Adipose tissue (tissue), 3 donors: ENCODE measurements around the gene SRRM1. TPM values are rescaled to one million over a fixed set of nuclear protein-coding genes. Genes with fewer than 3 reads are reported as not detected.
"Not testable (repeated sequence)": the region's sequence is repeated elsewhere in the genome, so short reads cannot be mapped to it uniquely, and the experiment has no call there.

Experiments
- H3K27ac ChIP-seq: one replicate; pipeline ENCODE4 v1.5.1; 2013; ENCODE audit warnings: low read depth, low read length
- WGBS, 3 donors: extraction: QIAGEN DNeasy Blood & Tissue Kit; methylation state at CpG; one replicate each; pipeline ENCODE4 v1.1.7; 2013; 5-methylcytosine and 5-hydroxymethylcytosine counted together
- polyA plus RNA-seq, 3 donors: library from polyadenylated mRNA; stranded (reverse); fragments of 200-250 nt; gene quantifications; one replicate each; pipeline ENCODE4 v1.2.3, GENCODE V29; 2013
- donor health status: healthy with polysubstance abuse.
- donor health status: Bipolar disorder and iron deficiency.
- donor health status: healthy.

The SRRM1 gene
- polyA plus RNA-seq, 3 donors: 25.3 to 35.1 (median 28.6) TPM

- H3K27ac ChIP-seq: no peak overlapping the region
- 37 to 53% (median 41%) methylated on average over 6 of the region's 6 CpGs for WGBS, 3 donors
Measured at GRCh38 chr1:24683713-24684162, 40.6 kb downstream of the SRRM1 start.

- 71 to 95% (median 88%) methylated on average over 2 of the region's 2 CpGs for WGBS, 3 donors
- no peak overlapping the region for H3K27ac ChIP-seq
Measured at GRCh38 chr1:24688033-24688432, 44.9 kb downstream of the SRRM1 start.

- 35 to 38% (median 37%) methylated on average over 13 of the region's 13 CpGs for WGBS, 3 donors
- no peak overlapping the region for H3K27ac ChIP-seq
Measured at GRCh38 chr1:24688621-24689195, 45.6 kb downstream of the SRRM1 start.

GRCh38 chr1:24691051-24691450 lies 47.9 kb downstream of the SRRM1 start:
- 51 to 93% (median 52%) methylated on average over 2 of the region's 2 CpGs for WGBS, 3 donors
- no peak overlapping the region for H3K27ac ChIP-seq

GRCh38 chr1:24692351-24692980 lies 49.4 kb downstream of the SRRM1 start:
- H3K27ac ChIP-seq: no peak overlapping the region
- WGBS, 3 donors: 81 to 86% (median 83%) methylated on average over 10 of the region's 10 CpGs

- no peak overlapping the region for H3K27ac ChIP-seq
- 45 to 63% (median 49%) methylated on average over 5 of the region's 5 CpGs for WGBS, 3 donors
Measured at GRCh38 chr1:24693827-24694379, 50.8 kb downstream of the SRRM1 start.

GRCh38 chr1:24694380-24694843 lies 51.3 kb downstream of the SRRM1 start:
- H3K27ac ChIP-seq: no peak overlapping the region
- WGBS, 3 donors: 40 to 47% (median 46%) methylated on average over 6 of the region's 6 CpGs

- no peak overlapping the region for H3K27ac ChIP-seq
- WGBS, 3 donors: 57 to 79% (median 62%) methylated on average over 7 of the region's 7 CpGs
Measured at GRCh38 chr1:24695202-24695974, 52.3 kb downstream of the SRRM1 start.

- WGBS, 3 donors: 82 to 92% (median 90%) methylated on average over 5 of the region's 5 CpGs
- H3K27ac ChIP-seq: no peak overlapping the region
Measured at GRCh38 chr1:24696041-24696755, 53.1 kb downstream of the SRRM1 start.

GRCh38 chr1:24696756-24697330 lies 53.7 kb downstream of the SRRM1 start:
- WGBS, 3 donors: 89 to 95% (median 91%) methylated on average over 15 of the region's 15 CpGs
- no peak overlapping the region for H3K27ac ChIP-seq

GRCh38 chr1:24697453-24698001 lies 54.4 kb downstream of the SRRM1 start:
- H3K27ac ChIP-seq: not testable (repeated sequence)
- 84 to 96% (median 94%) methylated on average over 7 of the region's 7 CpGs for WGBS, 3 donors

- not testable (repeated sequence) for H3K27ac ChIP-seq
- 84 to 95% (median 93%) methylated on average over 8 of the region's 8 CpGs for WGBS, 3 donors
Measured at GRCh38 chr1:24698326-24698725, 55.2 kb downstream of the SRRM1 start.

GRCh38 chr1:24699628-24700027 lies 56.5 kb downstream of the SRRM1 start:
- 79 to 86% (median 85%) methylated on average over 7 of the region's 7 CpGs for WGBS, 3 donors

GRCh38 chr1:24702511-24703293 lies 59.6 kb downstream of the SRRM1 start:
- H3K27ac ChIP-seq: no peak overlapping the region
- 85 to 90% (median 89%) methylated on average over 8 of the region's 8 CpGs for WGBS, 3 donors

More at GRCh38 chr1:24699628-24700027, 56.5 kb downstream of the SRRM1 start:
- no peak overlapping the region for H3K27ac ChIP-seq

- no peak overlapping the region for H3K27ac ChIP-seq
Measured at GRCh38 chr1:24704411-24705259, 61.5 kb downstream of the SRRM1 start.

More at GRCh38 chr1:24704411-24705259, 61.5 kb downstream of the SRRM1 start:
- WGBS, 3 donors: 67 to 75% (median 73%) methylated on average over 15 to 16 of the region's 16 CpGs
